Activated CD8-positive, alpha-beta memory T cell treated with anti-CD3 and anti-CD28 coated beads, Interleukin-2, amount 10 ng/mL, durations not matched to agents 7 days and 5 days (primary cell): Measurements from ENCODE around the gene FCRL2. TPM values are rescaled to one million over a fixed set of nuclear protein-coding genes. Genes with fewer than 3 reads are reported as not detected.

Source experiments
- ATAC-seq: fragments of 150-1000 bp; cut with Tn5 transposase; one replicate; pipeline ENCODE4 v1.10.0; 2021; ENCODE audit warnings: moderate library complexity
- CTCF ChIA-PET: fragments of 350-600 bp; sonication (Branson Sonifier 250); formaldehyde crosslinking; loops from one replicate; lab custom pipeline; 2021; ENCODE audit warnings: antibody characterized with exemption; lab: Charles Lee
- DNase-seq: peaks from one replicate; pipeline ENCODE4 v3.0.0-alpha.2; 2020
- H3K27ac Mint-ChIP-seq: one replicate; pipeline ENCODE4 v1.8.0; 2021; ENCODE audit warnings: mild to moderate bottlenecking, mixed read lengths
- H3K27me3 Mint-ChIP-seq: one replicate; pipeline ENCODE4 v1.8.0; 2021; ENCODE audit warnings: mixed read lengths
- H3K36me3 Mint-ChIP-seq: one replicate; pipeline ENCODE4 v1.8.0; 2021; ENCODE audit warnings: mild to moderate bottlenecking, mixed read lengths
- H3K4me1 Mint-ChIP-seq: one replicate; pipeline ENCODE4 v1.8.0; 2021; ENCODE audit warnings: mixed read lengths
- H3K4me3 Mint-ChIP-seq: one replicate; pipeline ENCODE4 v1.8.0; 2021; ENCODE audit warnings: mild to moderate bottlenecking, moderate library complexity, mixed read lengths
- H3K9me3 Mint-ChIP-seq: one replicate; pipeline ENCODE4 v1.8.0; 2022; ENCODE audit warnings: low read depth, mixed read lengths
- total RNA-seq, 2 experiments: library from RNA; stranded (reverse); gene quantifications; one replicate each; pipeline ENCODE4 v1.2.3, GENCODE V29; 2021

FCRL2 gene, protein sequence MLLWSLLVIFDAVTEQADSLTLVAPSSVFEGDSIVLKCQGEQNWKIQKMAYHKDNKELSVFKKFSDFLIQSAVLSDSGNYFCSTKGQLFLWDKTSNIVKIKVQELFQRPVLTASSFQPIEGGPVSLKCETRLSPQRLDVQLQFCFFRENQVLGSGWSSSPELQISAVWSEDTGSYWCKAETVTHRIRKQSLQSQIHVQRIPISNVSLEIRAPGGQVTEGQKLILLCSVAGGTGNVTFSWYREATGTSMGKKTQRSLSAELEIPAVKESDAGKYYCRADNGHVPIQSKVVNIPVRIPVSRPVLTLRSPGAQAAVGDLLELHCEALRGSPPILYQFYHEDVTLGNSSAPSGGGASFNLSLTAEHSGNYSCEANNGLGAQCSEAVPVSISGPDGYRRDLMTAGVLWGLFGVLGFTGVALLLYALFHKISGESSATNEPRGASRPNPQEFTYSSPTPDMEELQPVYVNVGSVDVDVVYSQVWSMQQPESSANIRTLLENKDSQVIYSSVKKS
- total RNA-seq: not detected

GRCh38 chr1:157776971-157777391, at the start of gene FCRL2:
Gene FCRL2, minus strand, starts transcription at chr1:157777132. Its CDS starts 59 bp downstream, at chr1:157777073.
- no peak within 1 kb of the TSS for H3K27ac Mint-ChIP-seq
- H3K9me3 Mint-ChIP-seq: no peaks in the 10 kb centered on the region
- CTCF ChIA-PET: no interaction called here
- no peaks in the 10 kb centered on the region for H3K36me3 Mint-ChIP-seq
- H3K27me3 Mint-ChIP-seq: no peaks in the 10 kb centered on the region
- ATAC-seq: no peak
- no peak for DNase-seq
- no peak within 1 kb of the TSS for H3K4me3 Mint-ChIP-seq
- peaks cover 13% of the 10 kb centered on the region for H3K4me1 Mint-ChIP-seq

- no peak overlapping the region for H3K27ac Mint-ChIP-seq
- no peaks in the 10 kb centered on the region for H3K36me3 Mint-ChIP-seq
- no peaks in the 10 kb centered on the region for H3K9me3 Mint-ChIP-seq
- DNase-seq (no peak), ATAC-seq (no peak)
- H3K4me3 Mint-ChIP-seq: no peak overlapping the region
- no peaks in the 10 kb centered on the region for H3K4me1 Mint-ChIP-seq
- peaks cover 4% of the 10 kb centered on the region for H3K27me3 Mint-ChIP-seq
- CTCF ChIA-PET: no interaction called here
These were observed 43.4 kb upstream of the FCRL2 start for GRCh38 chr1:157820299-157820698.

DNA sequence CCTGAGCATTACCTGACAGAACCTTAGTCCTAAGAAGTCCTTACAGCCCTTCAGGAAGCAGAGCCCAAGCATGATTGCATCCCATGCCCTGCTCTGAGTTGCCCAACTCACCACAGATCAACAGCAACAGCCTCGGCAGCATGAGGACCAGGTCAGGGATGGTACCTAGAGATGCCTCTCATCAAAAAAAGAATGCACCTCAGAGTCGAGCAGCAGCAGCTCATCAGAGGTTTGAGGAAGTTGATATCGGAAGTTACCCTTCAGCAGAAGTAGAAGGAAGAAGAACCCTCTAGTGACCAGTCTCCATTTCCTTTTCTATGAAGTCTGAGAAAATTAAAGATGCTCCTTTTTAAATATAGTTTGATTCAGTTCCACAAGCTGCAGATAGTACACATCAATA, 43.0 kb upstream of the FCRL2 start, which contains the start of gene FCRL1:
FCRL1 (minus strand) TSS at position 225 of the 400 bp plus-strand sequence; CDS start at position 142, 83 bp downstream.
- ATAC-seq (no peak), DNase-seq (no peak)
- peaks cover 4% of the 10 kb centered on the region for H3K27me3 Mint-ChIP-seq
- H3K27ac Mint-ChIP-seq: no peak within 1 kb of the TSS
- no peaks in the 10 kb centered on the region for H3K9me3 Mint-ChIP-seq
- CTCF ChIA-PET: no interaction called here
- no peaks in the 10 kb centered on the region for H3K4me1 Mint-ChIP-seq
- no peak within 1 kb of the TSS for H3K4me3 Mint-ChIP-seq
- H3K36me3 Mint-ChIP-seq: no peaks in the 10 kb centered on the region

DNA sequence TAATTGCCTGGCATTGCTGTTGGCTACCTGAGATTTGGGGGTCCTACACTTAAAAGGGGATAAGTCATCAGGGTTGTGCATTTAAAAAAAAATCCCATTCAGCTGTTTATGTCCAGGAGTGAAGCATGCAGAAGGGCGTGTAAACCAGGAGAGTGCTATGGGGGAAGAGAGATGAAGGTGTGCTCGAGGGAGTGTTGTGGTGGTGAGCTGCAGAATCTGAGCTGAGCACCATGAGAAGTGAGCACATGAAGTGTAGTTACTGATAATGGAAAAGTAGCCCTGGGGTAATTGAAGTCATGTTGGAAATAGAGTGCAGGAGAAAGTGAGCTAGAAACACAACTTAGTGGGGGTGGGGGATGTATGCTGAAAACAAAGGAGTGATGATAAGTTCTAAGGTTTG, 42.3 kb upstream of the FCRL2 start:
- no peaks in the 10 kb centered on the region for H3K9me3 Mint-ChIP-seq
- H3K36me3 Mint-ChIP-seq: no peaks in the 10 kb centered on the region
- H3K4me3 Mint-ChIP-seq: no peak overlapping the region
- CTCF ChIA-PET: no interaction called here
- ATAC-seq (no peak), DNase-seq (no peak)
- H3K27ac Mint-ChIP-seq: no peak overlapping the region
- H3K27me3 Mint-ChIP-seq: peaks cover 3% of the 10 kb centered on the region
- no peaks in the 10 kb centered on the region for H3K4me1 Mint-ChIP-seq

DNA sequence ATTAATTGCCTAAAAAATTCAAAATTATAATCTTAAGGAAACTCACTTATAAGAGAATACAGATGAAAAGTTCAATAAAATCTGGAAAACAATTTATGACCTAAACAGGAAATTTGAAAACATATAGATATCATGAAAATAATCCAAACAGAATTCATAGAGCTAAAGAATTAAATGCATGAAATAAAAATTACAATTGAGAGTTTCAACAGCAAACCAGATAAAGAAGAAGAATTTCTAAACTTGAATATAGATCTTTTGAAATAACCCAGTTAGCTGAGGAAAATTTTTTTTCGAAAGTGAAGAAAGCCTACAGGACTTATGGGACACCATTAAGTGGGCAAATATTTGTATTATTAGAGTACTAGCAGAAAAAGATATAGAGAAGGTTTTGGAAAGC, 36.3 kb upstream of the FCRL2 start:
- peaks cover 5% of the 10 kb centered on the region for H3K9me3 Mint-ChIP-seq
- CTCF ChIA-PET: no interaction called here
- no peak overlapping the region for H3K27ac Mint-ChIP-seq
- H3K27me3 Mint-ChIP-seq: peaks cover 9% of the 10 kb centered on the region
- H3K4me1 Mint-ChIP-seq: no peaks in the 10 kb centered on the region
- ATAC-seq: no peak
- no peak overlapping the region for H3K4me3 Mint-ChIP-seq
- peaks cover 3% of the 10 kb centered on the region for H3K36me3 Mint-ChIP-seq
- DNase-seq: no peak

DNA sequence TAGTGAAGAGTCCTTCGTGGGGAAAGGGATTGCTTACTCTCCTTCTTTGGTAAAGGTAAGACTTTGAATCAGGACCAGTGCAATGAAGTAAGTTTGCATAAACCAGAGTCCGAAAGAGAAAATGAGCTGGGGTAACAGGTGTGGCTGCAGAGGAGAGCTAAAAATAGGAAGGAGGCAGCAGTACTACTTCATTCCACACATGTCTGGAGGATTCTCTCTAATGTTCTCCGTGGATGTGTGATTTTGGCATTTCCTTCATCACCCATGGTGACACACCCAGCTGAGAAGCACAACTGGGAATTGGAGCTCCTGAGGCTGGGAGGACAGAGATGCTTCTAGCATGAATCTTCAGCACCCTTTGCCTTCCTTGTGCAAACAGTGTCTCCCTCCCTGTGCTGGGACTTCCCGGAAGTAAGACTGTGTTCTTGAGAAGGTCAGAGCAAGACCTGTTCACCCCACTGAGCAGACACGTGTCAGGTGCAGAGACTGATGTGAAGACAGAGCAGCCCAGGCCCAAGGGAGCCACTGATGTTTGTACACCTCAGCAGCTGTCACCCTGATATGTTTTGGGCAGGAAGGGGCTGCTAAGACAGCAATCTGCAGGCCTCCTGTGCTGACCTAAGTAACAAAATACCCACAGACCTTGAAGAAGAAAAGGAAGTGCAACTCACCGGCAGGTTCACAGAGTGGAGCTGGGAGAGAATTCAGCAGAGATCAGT, 29.7 kb upstream of the FCRL2 start:
- Mint-ChIP-seq H3K27ac (no peak overlapping the region), H3K9me3 (no peaks in the 10 kb centered on the region), H3K36me3 (peaks cover 1% of the 10 kb centered on the region), H3K27me3 (peaks cover 7% of the 10 kb centered on the region), H3K4me1 (no peaks in the 10 kb centered on the region), H3K4me3 (no peak overlapping the region)
- DNase-seq (no peak), ATAC-seq (no peak)
- CTCF ChIA-PET: no interaction called here

DNA sequence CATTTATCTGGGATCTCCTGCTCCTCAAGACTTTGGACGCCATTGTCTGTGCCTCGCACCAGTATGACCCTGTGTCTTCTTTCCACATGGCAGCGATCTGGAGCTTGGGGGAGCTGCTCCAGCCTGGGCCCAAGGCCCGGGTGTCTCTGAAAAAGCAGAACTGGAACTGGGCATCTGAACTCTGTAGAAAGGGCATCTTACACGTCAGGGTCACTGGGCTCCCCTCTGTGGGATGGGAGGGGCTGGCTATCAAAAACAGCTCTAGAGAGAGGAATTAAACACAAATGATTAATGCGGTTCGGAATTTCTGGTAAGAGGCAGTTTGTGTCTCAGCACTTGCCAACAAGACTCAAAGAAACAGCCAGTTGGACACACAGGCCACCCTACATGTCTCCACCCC, 26.9 kb upstream of the FCRL2 start:
- H3K9me3 Mint-ChIP-seq: no peaks in the 10 kb centered on the region
- ATAC-seq (no peak), DNase-seq (no peak)
- no peaks in the 10 kb centered on the region for H3K4me1 Mint-ChIP-seq
- H3K36me3 Mint-ChIP-seq: no peaks in the 10 kb centered on the region
- CTCF ChIA-PET: no interaction called here
- H3K27me3 Mint-ChIP-seq: peaks cover 5% of the 10 kb centered on the region
- no peak overlapping the region for H3K4me3 Mint-ChIP-seq
- no peak overlapping the region for H3K27ac Mint-ChIP-seq

GRCh38 chr1:157799996-157800395, 23.1 kb upstream of the FCRL2 start:
- Mint-ChIP-seq H3K27ac (no peak overlapping the region), H3K9me3 (no peaks in the 10 kb centered on the region), H3K36me3 (no peaks in the 10 kb centered on the region), H3K4me1 (no peaks in the 10 kb centered on the region), H3K27me3 (no peaks in the 10 kb centered on the region), H3K4me3 (no peak overlapping the region)
- DNase-seq: no peak
- ATAC-seq: no peak
- CTCF ChIA-PET: no interaction called here

DNA sequence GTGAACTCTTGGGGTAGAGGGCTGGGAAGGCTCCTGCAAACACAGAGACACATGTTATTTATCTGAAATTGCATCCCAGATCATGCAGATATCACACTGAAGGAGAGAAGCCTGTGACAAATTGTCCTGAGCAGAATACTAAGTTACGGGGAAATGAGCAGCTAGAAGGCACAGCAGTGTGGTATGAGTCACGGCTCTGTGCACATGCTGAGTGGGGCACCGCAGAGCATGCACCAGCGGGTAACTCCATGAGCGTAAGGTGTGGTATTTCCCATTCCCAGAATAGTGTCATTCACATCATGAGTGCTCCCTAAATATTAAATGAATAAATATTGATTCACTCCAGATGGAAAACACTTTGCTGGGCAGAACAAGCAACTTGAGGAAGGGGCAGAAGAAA, 21.3 kb upstream of the FCRL2 start:
- Mint-ChIP-seq H3K4me3 (no peak overlapping the region), H3K9me3 (peaks cover 2% of the 10 kb centered on the region), H3K27ac (no peak overlapping the region), H3K4me1 (no peaks in the 10 kb centered on the region), H3K27me3 (no peaks in the 10 kb centered on the region), H3K36me3 (no peaks in the 10 kb centered on the region)
- DNase-seq: no peak
- CTCF ChIA-PET: no interaction called here
- no peak for ATAC-seq

DNA sequence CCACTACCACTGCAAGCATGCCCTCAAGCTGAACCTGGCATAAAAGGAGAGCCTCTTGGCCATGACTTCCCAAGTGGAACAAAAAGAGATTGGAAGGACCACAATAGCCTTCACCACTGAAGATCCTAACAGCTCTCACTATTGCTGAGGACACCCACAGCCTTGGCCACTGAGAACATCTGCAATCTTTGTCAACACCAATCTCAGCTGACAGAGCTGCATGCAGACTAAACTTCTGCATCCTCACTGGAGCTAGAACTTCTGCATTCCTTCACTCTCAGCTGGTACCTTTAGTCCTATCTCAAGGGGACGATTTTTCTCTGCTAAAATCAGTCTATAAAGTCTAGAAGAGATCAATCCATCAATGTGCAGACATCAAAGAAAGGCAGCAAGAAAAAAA, 8.3 kb upstream of the FCRL2 start:
- Mint-ChIP-seq H3K27ac (no peak overlapping the region), H3K9me3 (peaks cover 2% of the 10 kb centered on the region), H3K4me3 (no peak overlapping the region), H3K36me3 (no peaks in the 10 kb centered on the region), H3K27me3 (no peaks in the 10 kb centered on the region), H3K4me1 (peaks cover 11% of the 10 kb centered on the region)
- DNase-seq (no peak), ATAC-seq (no peak)
- CTCF ChIA-PET: interaction anchor here (1.4 kb wide), 1 partner anchor 94 kb away, joined by 4 read pairs; no protein-coding TSS in a partner anchor

DNA sequence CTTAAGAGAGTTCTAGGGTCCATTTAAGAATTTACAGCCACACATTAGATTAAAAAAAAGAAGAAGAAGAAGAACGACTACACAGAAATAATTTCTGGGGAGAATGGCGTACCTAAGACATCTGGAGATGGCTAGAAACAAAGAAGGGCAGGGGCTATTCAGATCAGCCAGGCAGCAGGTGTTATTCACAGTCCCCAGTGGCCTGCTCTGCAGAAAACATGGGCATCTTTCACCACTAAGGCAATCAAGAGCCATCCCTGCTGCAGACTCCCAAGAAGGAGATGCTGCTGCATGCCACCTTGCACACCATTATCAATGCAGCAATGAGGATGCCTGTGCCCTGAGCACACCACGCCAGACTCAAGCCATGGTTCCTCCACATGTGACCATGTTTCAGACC, 7.9 kb upstream of the FCRL2 start:
- CTCF ChIA-PET: interaction anchor here (1.4 kb wide), 1 partner anchor 94 kb away, joined by 4 read pairs; no protein-coding TSS in a partner anchor
- ATAC-seq (no peak), DNase-seq (no peak)
- Mint-ChIP-seq H3K9me3 (peaks cover 2% of the 10 kb centered on the region), H3K27me3 (no peaks in the 10 kb centered on the region), H3K27ac (no peak overlapping the region), H3K36me3 (no peaks in the 10 kb centered on the region), H3K4me3 (no peak overlapping the region), H3K4me1 (peaks cover 11% of the 10 kb centered on the region)

DNA sequence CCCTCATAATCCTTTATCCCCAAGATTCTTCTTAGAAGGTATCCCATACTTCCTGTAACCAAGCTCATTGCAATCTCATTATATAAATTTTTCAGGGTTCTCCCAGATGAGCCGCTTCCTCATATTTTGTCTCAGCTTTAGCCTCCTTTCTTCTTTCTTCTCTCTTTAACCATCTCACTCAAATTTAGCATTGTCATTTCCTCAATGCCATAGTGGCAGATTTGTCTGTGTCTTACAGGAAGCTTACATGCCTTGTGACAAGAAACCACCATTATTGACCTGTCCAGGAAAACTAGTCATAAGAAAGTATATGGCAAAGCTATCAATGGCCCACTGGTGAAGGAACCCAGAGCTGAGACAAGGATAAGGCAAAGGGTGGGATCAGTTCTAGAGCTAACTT, 6.0 kb upstream of the FCRL2 start:
- H3K36me3 Mint-ChIP-seq: no peaks in the 10 kb centered on the region
- H3K4me3 Mint-ChIP-seq: no peak overlapping the region
- H3K4me1 Mint-ChIP-seq: peaks cover 11% of the 10 kb centered on the region
- no peaks in the 10 kb centered on the region for H3K27me3 Mint-ChIP-seq
- no peak overlapping the region for H3K27ac Mint-ChIP-seq
- no peak for ATAC-seq
- DNase-seq: no peak
- peaks cover 2% of the 10 kb centered on the region for H3K9me3 Mint-ChIP-seq
- CTCF ChIA-PET: no interaction called here

DNA sequence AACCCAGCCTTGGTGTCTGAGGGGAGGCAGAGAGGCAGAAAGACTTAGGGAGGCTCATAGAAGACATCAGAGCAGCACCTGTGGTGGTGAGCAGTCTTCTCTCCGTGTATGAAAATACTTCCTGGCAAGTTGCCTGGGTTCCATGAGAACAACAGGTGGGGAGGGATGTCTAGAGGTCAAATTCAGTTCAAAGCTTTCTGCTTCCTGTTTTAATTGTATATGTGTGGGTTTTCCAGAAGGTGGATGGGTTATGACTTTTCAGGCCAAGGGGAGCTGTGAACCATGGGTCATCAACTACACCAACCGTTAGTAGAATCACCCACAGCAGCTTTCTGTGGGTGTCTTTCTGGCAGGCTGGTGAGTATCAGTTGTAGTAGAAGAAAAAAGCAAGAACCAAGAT, 4.1 kb upstream of the FCRL2 start:
- ATAC-seq: no peak
- Mint-ChIP-seq H3K27me3 (no peaks in the 10 kb centered on the region), H3K4me1 (peaks cover 11% of the 10 kb centered on the region)

More for the DNA sequence above, 4.1 kb upstream of the FCRL2 start:
- Mint-ChIP-seq H3K4me3 (no peak overlapping the region), H3K9me3 (peaks cover 2% of the 10 kb centered on the region), H3K27ac (no peak overlapping the region), H3K36me3 (no peaks in the 10 kb centered on the region)
- DNase-seq: no peak
- CTCF ChIA-PET: no interaction called here
